Neural progenitor cell (in vitro differentiated cells): ENCODE measurements around the gene BAIAP2. TPM values are rescaled to one million over a fixed set of nuclear protein-coding genes. Genes with fewer than 3 reads are reported as not detected.
A peak's percentile ranks its signal among the peaks of the same experiment; 100 is the strongest.

Experiments
- DNase-seq: peaks from one replicate; pipeline ENCODE4 v3.0.0-alpha.2; 2016; ENCODE audit warnings: low spot score
- H2AFZ ChIP-seq: fragments of 200-600 bp; sonication (generic); replicated peaks from 2 replicates; pipeline ENCODE4 v1.6.1; 2016; ENCODE audit warnings: antibody characterized with exemption
- H3F3A ChIP-seq: fragments of 200-600 bp; sonication (generic); 2 replicates; pipeline ENCODE4 v1.6.1; 2016; ENCODE audit warnings: antibody characterized with exemption, low read depth
- H3K27ac ChIP-seq: fragments of 200-600 bp; sonication (generic); 2 replicates; pipeline ENCODE4 v1.5.1; 2016; ENCODE audit warnings: mild to moderate bottlenecking
- H3K27me3 ChIP-seq: fragments of 200-600 bp; sonication (generic); 2 replicates; pipeline ENCODE4 v1.6.1; 2016; ENCODE audit warnings: mild to moderate bottlenecking, moderate library complexity
- H3K36me3 ChIP-seq: fragments of 200-600 bp; sonication (generic); 2 replicates; pipeline ENCODE4 v1.5.1; 2016
- H3K4me1 ChIP-seq: fragments of 200-600 bp; sonication (generic); 2 replicates; pipeline ENCODE4 v1.6.1; 2016; ENCODE audit warnings: mixed run types
- H3K4me2 ChIP-seq: fragments of 200-600 bp; sonication (generic); 2 replicates; pipeline ENCODE4 v1.6.1; 2016
- H3K4me3 ChIP-seq: fragments of 200-600 bp; sonication (generic); 2 replicates; pipeline ENCODE4 v1.5.1; 2016
- H3K79me2 ChIP-seq: fragments of 200-600 bp; sonication (generic); 2 replicates; pipeline ENCODE4 v1.6.1; 2016; ENCODE audit warnings: low read depth
- H3K9ac ChIP-seq: fragments of 200-600 bp; sonication (generic); 2 replicates; pipeline ENCODE4 v1.6.1; 2016
- H3K9me3 ChIP-seq: fragments of 200-600 bp; sonication (generic); 2 replicates; pipeline ENCODE4 v1.5.1; 2016; ENCODE audit warnings: low read depth
- H4K20me1 ChIP-seq: fragments of 200-600 bp; sonication (generic); 2 replicates; pipeline ENCODE4 v1.6.1; 2016; ENCODE audit warnings: low read depth
- H3K27ac Mint-ChIP-seq: 3 replicates; pipeline ENCODE4 v1.8.0; 2021; ENCODE audit warnings: mixed read lengths
- H3K27me3 Mint-ChIP-seq: 2 replicates; pipeline ENCODE4 v1.8.0; 2022; ENCODE audit warnings: low read depth, mild to moderate bottlenecking, inconsistent platforms, moderate library complexity, mixed read lengths; ENCODE audit not compliant: insufficient read depth
- H3K36me3 Mint-ChIP-seq: 3 replicates; pipeline ENCODE4 v1.8.0; 2021; ENCODE audit warnings: mixed read lengths
- H3K4me1 Mint-ChIP-seq: 3 replicates; pipeline ENCODE4 v1.8.0; 2021; ENCODE audit warnings: mixed read lengths
- H3K4me3 Mint-ChIP-seq: 3 replicates; pipeline ENCODE4 v1.8.0; 2021; ENCODE audit warnings: mild to moderate bottlenecking, moderate library complexity, mixed read lengths
- H3K9me3 Mint-ChIP-seq: 3 replicates; pipeline ENCODE4 v1.8.0; 2020; ENCODE audit warnings: mixed read lengths
- EZH2 ChIP-seq: fragments of 200-600 bp; sonication (generic); IDR thresholded peaks from 2 replicates; pipeline ENCODE4 v1.6.1; 2017; ENCODE audit warnings: antibody characterized with exemption, mild to moderate bottlenecking, moderate library complexity
- EZH2phosphoT487 ChIP-seq: fragments of 200-600 bp; sonication (generic); IDR thresholded peaks from 2 replicates; pipeline ENCODE4 v1.6.1; 2017; ENCODE audit warnings: antibody characterized with exemption
- total RNA-seq: library from RNA; depleted of rRNA; stranded (reverse); fragments of >200 nt; gene quantifications from 2 replicates; pipeline ENCODE4 v1.2.3, GENCODE V29; 2015; ENCODE audit warnings: low replicate concordance
- TF ChIP-seq, protein P1 (sequence below): fragments of 200-600 bp; sonication (generic); IDR thresholded peaks from 2 replicates; pipeline ENCODE4 v1.5.1; 2017; ENCODE audit warnings: antibody characterized with exemption, mild to moderate bottlenecking

The BAIAP2 gene
- total RNA-seq, 1 donor from 2014 or later = 15.6 TPM

DNA sequence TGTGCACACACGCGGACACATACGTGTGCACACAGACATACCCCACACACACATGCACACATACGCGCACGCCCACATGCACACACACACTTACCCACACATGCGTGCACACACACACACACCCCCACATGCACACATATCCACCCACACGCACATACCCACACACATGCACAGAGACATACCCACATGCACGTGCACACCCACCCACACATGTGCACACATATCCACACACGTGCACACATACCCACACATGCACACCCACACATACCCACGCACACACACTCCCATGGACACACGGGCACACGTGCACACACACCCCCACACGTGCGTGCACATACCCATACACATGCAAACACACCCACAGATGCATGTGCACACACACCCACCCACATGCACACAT, 103.1 kb downstream of the BAIAP2 start:
- Histone ChIP-seq H3K4me3 (no peak overlapping the region), H3K27me3 (no peaks in the 10 kb centered on the region), H3K4me1 (no peaks in the 10 kb centered on the region), H3K9ac (no peak overlapping the region), H3F3A (peaks cover 15% of the 10 kb centered on the region), H3K9me3 (no peaks in the 10 kb centered on the region), H2AFZ (no peak overlapping the region), H3K4me2 (no peak overlapping the region), H4K20me1 (no peaks in the 10 kb centered on the region), H3K79me2 (no peaks in the 10 kb centered on the region), H3K36me3 (no peaks in the 10 kb centered on the region), H3K27ac (no peak overlapping the region)
- Mint-ChIP-seq H3K4me1 (peaks cover 8% of the 10 kb centered on the region), H3K27ac (peak overlapping the region; percentile 1), H3K27me3 (peaks cover 15% of the 10 kb centered on the region), H3K36me3 (no peaks in the 10 kb centered on the region), H3K9me3 (peaks cover 9% of the 10 kb centered on the region), H3K4me3 (peak overlapping the region; percentile 3)
- no peak for DNase-seq
- TF ChIP-seq, protein P1, sequence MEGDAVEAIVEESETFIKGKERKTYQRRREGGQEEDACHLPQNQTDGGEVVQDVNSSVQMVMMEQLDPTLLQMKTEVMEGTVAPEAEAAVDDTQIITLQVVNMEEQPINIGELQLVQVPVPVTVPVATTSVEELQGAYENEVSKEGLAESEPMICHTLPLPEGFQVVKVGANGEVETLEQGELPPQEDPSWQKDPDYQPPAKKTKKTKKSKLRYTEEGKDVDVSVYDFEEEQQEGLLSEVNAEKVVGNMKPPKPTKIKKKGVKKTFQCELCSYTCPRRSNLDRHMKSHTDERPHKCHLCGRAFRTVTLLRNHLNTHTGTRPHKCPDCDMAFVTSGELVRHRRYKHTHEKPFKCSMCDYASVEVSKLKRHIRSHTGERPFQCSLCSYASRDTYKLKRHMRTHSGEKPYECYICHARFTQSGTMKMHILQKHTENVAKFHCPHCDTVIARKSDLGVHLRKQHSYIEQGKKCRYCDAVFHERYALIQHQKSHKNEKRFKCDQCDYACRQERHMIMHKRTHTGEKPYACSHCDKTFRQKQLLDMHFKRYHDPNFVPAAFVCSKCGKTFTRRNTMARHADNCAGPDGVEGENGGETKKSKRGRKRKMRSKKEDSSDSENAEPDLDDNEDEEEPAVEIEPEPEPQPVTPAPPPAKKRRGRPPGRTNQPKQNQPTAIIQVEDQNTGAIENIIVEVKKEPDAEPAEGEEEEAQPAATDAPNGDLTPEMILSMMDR = no peak
- no peak for TF ChIP-seq EZH2phosphoT487
- no peak for TF ChIP-seq EZH2

DNA sequence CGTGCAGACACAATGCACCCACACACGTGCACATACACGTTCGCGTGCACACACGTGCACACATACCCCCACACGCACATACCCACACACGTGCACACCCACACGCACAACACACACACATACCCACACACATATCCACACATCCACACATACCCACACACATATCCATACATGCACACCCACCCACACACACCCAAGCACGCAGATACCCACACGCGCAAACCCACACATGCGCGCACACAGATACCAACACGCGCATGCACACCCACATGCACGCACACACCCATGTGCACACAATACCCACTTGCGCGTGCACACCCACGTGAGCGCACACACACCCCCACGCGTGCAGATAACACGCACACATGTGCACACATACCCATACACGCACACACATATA, 103.5 kb downstream of the BAIAP2 start:
- Mint-ChIP-seq H3K9me3 (peaks cover 9% of the 10 kb centered on the region), H3K36me3 (no peaks in the 10 kb centered on the region), H3K27ac (peak overlapping the region; percentile 1), H3K27me3 (peaks cover 15% of the 10 kb centered on the region), H3K4me1 (peaks cover 8% of the 10 kb centered on the region), H3K4me3 (peak overlapping the region; percentile 3)
- Histone ChIP-seq H2AFZ (no peak overlapping the region), H3K27ac (no peak overlapping the region), H3F3A (peaks cover 15% of the 10 kb centered on the region), H4K20me1 (no peaks in the 10 kb centered on the region), H3K4me2 (no peak overlapping the region), H3K9me3 (no peaks in the 10 kb centered on the region), H3K4me3 (no peak overlapping the region), H3K4me1 (no peaks in the 10 kb centered on the region), H3K79me2 (no peaks in the 10 kb centered on the region), H3K9ac (no peak overlapping the region), H3K36me3 (no peaks in the 10 kb centered on the region), H3K27me3 (no peaks in the 10 kb centered on the region)
- TF ChIP-seq EZH2 (no peak), EZH2phosphoT487 (no peak)
- TF ChIP-seq, protein P1 = no peak
- no peak for DNase-seq

DNA sequence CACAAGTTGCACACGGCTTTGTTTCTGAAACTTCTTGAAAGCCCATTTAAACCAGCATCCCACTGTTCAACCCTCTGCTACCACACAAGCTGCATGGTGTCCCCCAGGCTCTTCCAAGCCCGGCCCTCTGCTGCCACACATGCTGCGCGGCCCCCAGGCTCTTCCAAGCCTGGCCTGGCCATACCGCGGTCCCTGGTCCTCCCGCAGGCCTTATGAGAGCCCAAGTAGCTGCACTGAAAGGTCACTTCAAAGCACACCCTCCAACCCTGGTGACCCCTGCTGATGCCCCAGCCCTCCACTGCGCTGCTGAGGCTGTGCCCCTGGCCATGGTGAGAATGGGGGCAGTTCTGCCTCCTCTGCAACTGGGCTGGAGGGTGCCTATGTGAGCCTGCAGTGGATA, 104.5 kb downstream of the BAIAP2 start:
- no peak overlapping the region for H3K9ac ChIP-seq
- no peak overlapping the region for H3K4me3 ChIP-seq
- H3K27ac ChIP-seq = no peak overlapping the region
- H3K27me3 ChIP-seq = no peaks in the 10 kb centered on the region
- Mint-ChIP-seq H3K9me3 (peaks cover 9% of the 10 kb centered on the region), H3K36me3 (no peaks in the 10 kb centered on the region), H3K27me3 (peaks cover 15% of the 10 kb centered on the region), H3K4me3 (peak overlapping the region; percentile 25), H3K27ac (no peak overlapping the region), H3K4me1 (peaks cover 8% of the 10 kb centered on the region)
- peaks cover 15% of the 10 kb centered on the region for H3F3A ChIP-seq
- no peaks in the 10 kb centered on the region for H3K36me3 ChIP-seq
- no peaks in the 10 kb centered on the region for H3K79me2 ChIP-seq
- H4K20me1 ChIP-seq = no peaks in the 10 kb centered on the region
- TF ChIP-seq EZH2 (no peak), EZH2phosphoT487 (no peak)
- TF ChIP-seq, protein P1 = no peak
- DNase-seq = no peak
- no peaks in the 10 kb centered on the region for H3K9me3 ChIP-seq
- H3K4me2 ChIP-seq = no peak overlapping the region
- H3K4me1 ChIP-seq = no peaks in the 10 kb centered on the region
- H2AFZ ChIP-seq = no peak overlapping the region
